Measurements from ENCODE around the gene SLC2A1.

Gene SLC2A1

DNA sequence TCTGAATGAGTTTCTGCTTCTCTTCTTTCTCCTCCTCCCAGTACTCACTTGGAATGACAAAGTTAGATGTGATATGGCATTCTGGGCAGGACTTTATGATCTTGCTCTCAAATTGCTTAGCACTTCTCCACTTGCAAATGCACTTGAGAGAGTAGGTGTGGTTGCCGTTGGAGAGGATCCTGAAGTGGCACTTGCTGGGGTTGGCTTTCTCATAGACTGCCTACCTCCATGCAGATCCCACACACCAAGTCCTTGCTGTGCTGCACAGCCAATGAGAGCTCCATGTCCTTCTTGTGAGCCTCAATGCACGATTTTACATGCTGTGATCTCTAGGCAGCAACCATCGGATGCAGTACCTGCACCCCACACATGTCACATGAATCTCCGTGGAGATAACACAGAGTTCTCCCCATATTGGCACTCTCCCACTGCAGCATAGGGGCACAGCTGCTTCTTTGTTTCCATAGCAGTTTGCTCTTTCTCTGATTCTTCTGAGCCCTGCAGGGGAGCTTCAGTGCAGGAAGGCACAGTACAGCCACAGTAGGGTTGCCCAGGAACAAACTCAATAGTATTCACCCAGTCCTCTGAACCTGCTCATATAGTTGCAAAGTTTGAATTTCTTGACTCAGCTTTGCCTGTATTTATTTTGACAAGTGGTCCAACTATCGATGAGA lies 67.1 kb downstream of the SLC2A1 start:
- no peak overlapping the region for H3K27ac ChIP-seq
- TF ChIP-seq ZFX (IDR thresholded peaks at IDR 0.05), result no peak
- TF ChIP-seq, protein P1, sequence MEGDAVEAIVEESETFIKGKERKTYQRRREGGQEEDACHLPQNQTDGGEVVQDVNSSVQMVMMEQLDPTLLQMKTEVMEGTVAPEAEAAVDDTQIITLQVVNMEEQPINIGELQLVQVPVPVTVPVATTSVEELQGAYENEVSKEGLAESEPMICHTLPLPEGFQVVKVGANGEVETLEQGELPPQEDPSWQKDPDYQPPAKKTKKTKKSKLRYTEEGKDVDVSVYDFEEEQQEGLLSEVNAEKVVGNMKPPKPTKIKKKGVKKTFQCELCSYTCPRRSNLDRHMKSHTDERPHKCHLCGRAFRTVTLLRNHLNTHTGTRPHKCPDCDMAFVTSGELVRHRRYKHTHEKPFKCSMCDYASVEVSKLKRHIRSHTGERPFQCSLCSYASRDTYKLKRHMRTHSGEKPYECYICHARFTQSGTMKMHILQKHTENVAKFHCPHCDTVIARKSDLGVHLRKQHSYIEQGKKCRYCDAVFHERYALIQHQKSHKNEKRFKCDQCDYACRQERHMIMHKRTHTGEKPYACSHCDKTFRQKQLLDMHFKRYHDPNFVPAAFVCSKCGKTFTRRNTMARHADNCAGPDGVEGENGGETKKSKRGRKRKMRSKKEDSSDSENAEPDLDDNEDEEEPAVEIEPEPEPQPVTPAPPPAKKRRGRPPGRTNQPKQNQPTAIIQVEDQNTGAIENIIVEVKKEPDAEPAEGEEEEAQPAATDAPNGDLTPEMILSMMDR (conservative IDR thresholded peaks at IDR 0.05), result no peak

DNA sequence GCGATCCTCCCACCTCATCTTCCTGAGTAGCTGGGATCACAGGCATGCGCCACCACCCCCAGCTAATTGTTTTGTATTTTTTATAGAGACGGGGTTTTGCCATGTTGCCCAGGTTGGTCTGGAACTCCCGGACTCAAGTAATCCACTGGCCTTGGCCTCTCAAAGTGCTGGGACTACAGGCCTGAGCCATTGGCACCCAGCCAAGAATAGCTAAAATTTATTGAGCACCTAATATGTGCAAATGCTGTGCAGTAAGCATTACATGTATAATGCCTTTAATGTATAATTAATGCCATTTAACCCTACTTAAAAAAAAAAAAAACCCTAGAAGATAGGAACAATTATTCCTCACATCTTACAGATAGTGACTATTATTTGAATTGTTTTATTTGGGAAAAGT lies 69.4 kb downstream of the SLC2A1 start:
- H3K27ac ChIP-seq, result no peak overlapping the region
- TF ChIP-seq, protein P1 (conservative IDR thresholded peaks at IDR 0.05), result no peak
- TF ChIP-seq ZFX (IDR thresholded peaks at IDR 0.05), result no peak

DNA sequence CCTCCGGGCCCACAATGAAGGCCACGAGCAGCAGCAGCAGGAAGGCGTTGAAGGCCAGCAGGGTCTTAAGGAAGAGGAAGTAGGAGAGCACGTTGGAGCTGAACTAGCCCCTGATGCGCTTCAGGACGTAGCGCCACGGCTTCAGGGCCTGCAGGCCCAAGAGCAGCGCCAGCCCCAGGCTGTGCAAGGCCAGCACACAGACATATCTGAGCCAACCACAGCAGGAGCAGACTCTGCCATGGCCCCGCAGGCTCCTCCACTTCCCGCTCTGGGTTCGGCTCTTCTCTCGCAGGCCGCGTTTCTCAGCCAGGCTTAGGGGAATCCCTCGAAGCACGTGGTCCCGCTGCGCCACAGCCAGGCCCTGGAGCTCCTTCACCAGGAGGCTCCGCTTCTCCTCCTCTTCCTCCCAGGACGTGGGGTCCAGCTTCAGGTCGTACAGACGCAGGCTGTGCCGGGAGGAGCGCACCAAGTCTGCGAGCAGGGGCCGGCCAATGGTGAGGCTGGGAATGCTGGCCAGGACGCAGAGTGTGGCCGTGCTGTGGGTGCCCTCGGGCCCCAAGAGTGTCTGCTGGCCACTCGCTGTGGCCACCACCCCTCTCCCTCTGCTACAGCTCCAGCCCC lies 70.5 kb downstream of the SLC2A1 start:
- H3K27ac ChIP-seq, result no peak overlapping the region
- TF ChIP-seq, protein P1 (conservative IDR thresholded peaks at IDR 0.05), result no peak
- TF ChIP-seq ZFX (IDR thresholded peaks at IDR 0.05), result no peak

DNA sequence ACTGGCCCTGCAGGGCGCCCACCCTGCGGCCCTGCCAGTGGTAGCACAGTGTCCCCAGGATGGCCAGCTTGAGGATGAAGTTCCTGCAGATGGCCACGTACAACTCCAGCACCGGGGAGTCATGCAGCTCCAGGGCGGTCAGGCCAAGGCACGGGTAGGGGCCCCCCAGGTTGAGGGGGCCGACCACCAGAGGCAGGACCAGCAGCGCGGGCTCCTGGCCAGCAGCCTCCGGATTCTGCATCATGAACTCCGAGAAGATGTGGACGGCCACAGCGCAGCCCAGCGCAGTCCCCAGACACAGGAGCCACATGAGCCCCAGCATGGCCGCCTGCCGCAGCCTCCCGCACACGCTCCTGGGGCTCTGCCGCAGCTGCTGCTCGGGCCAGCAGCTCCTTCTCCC lies 71.3 kb downstream of the SLC2A1 start:
- TF ChIP-seq, protein P1 (conservative IDR thresholded peaks at IDR 0.05), result no peak
- TF ChIP-seq ZFX (IDR thresholded peaks at IDR 0.05), result no peak
- H3K27ac ChIP-seq, result no peak overlapping the region

DNA sequence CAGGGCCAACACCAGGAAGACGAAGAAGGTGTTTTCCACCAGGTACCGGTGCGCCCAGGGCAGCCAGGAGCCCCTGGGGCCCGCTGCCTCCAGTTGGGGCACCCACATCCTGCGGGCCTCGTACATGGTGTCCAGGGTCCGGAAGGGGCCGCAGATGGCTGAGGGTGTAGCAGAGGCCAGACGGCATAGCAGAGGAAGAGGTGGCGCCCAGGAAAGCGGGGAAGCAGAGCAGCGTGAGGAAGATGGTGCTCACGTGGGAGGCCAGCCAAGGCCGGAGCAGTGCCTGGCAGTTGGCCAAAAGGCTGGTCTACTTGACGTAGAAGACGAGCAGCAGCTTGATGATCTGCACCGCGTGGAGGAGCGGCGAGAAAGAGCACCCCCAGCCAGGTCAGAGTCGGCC lies 71.9 kb downstream of the SLC2A1 start:
- no peak overlapping the region for H3K27ac ChIP-seq
- TF ChIP-seq ZFX (IDR thresholded peaks at IDR 0.05), result no peak
- TF ChIP-seq, protein P1 (conservative IDR thresholded peaks at IDR 0.05), result no peak

DNA sequence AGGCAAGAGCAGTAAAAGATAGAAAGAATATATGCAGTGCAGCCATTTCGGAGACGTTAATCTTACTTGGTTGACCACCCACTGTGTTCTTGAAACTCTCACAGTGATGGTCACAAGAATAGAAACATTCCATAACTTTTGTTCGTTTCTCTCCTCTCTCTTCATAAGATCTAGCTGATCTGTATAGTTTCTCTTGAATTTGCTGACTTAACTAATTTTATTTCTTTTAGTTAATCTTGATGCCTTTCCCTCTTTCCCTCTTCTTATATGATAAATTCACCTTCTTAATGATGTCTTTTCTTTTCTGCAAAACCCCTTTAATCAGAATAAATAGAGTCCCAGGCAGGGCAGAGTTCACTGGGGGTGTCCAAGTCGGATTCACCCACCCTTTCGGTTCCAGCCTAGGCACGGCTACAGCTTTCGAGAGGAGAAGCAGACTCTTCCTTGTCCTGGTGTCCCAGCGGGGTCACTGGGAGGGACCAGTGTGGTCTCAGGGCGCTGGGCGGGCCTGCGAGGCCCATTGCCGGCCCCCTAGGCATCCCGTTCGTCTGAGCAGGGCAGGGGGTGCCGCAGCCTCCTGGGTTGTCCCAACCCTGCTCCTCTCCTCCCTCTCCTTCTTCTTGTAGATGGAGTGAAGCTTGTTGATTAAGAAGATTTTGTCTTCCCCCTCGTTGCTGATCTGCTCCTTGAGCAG lies 72.5 kb downstream of the SLC2A1 start:
- no peak overlapping the region for H3K27ac ChIP-seq
- no peak for TF ChIP-seq ZFX (IDR thresholded peaks at IDR 0.05)
- TF ChIP-seq, protein P1 (conservative IDR thresholded peaks at IDR 0.05), result no peak

DNA sequence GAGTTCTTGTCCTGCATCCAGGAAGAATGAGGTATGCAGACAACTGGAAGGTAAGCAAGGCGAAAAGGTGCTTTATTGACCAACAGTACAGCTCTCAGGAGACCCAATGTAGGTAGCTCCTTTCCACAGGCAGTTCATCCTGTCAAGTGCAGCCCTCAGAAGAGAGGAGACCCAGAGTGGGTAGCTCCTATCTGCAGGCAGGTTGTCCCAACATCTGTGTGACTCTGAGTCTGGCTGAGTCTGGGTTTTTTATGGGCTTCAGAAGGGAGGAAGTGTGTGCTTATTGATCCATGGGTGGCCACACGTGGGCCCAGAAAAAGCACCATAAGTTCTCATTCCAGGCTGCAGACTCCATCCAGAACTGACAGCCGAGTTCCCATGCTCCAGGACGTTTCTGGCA lies 78.3 kb downstream of the SLC2A1 start:
- no peak for TF ChIP-seq ZFX (IDR thresholded peaks at IDR 0.05)
- TF ChIP-seq, protein P1 (conservative IDR thresholded peaks at IDR 0.05), result no peak
- no peak overlapping the region for H3K27ac ChIP-seq

Data from C4-2B (cell line).